Neuronal stem cell (in vitro differentiated cells): ENCODE data around the gene MYH4.

ENCODE experiments used
- DNase-seq: peaks from one replicate; pipeline ENCODE4 v3.0.0-alpha.2; 2013; ENCODE audit warnings: low spot score
- H2AFZ ChIP-seq: one replicate; pipeline ENCODE4 v1.6.1; 2013; ENCODE audit warnings: mild to moderate bottlenecking, low read length, inconsistent platforms
- H2AK5ac ChIP-seq: 2 replicates; pipeline ENCODE4 v1.6.1; 2013; ENCODE audit warnings: low read depth, mild to moderate bottlenecking, inconsistent platforms, low read length, moderate library complexity, mixed read lengths
- H2BK120ac ChIP-seq: 2 replicates; pipeline ENCODE4 v1.6.1; 2013; ENCODE audit warnings: low read depth, mild to moderate bottlenecking, inconsistent platforms, low read length, moderate library complexity, mixed read lengths
- H2BK12ac ChIP-seq: one replicate; pipeline ENCODE4 v1.6.1; 2013; ENCODE audit warnings: low read length, inconsistent platforms
- H2BK15ac ChIP-seq: 2 replicates; pipeline ENCODE4 v1.6.1; 2013; ENCODE audit warnings: mild to moderate bottlenecking, low read length, inconsistent platforms, mixed read lengths
- H2BK5ac ChIP-seq: one replicate; pipeline ENCODE4 v1.6.1; 2013; ENCODE audit warnings: inconsistent platforms, mild to moderate bottlenecking, low read length, moderate library complexity
- H3K14ac ChIP-seq: one replicate; pipeline ENCODE4 v1.6.1; 2013; ENCODE audit warnings: low read length, inconsistent platforms
- H3K18ac ChIP-seq: 2 replicates; pipeline ENCODE4 v1.6.1; 2013; ENCODE audit warnings: low read length, inconsistent platforms
- H3K23ac ChIP-seq: 2 replicates; pipeline ENCODE4 v1.6.1; 2013; ENCODE audit warnings: low read depth, mild to moderate bottlenecking, mixed read lengths, low read length, inconsistent platforms; ENCODE audit not compliant: poor library complexity
- H3K27ac ChIP-seq: replicated peaks from 3 replicates; pipeline ENCODE4 v1.5.1; 2013; ENCODE audit warnings: low read length, inconsistent platforms
- H3K27me3 ChIP-seq, 3 experiments: 2 replicates each; pipeline ENCODE4 v1.6.1; 2013; ENCODE audit warnings: low read length in 3 of 3, mild to moderate bottlenecking in 2 of 3, inconsistent platforms in 1 of 3, low read depth in 1 of 3, mixed read lengths in 1 of 3, moderate library complexity in 1 of 3; ENCODE audit not compliant: control insufficient read depth in 3 of 3, insufficient read depth in 3 of 3
- H3K36me3 ChIP-seq, 2 donors: replicated peaks in 1 of 2; 2 replicates each; pipeline ENCODE4 v1.6.1; 2013; ENCODE audit warnings: low read length in 2 of 2; ENCODE audit not compliant: control insufficient read depth in 2 of 2, insufficient read depth in 2 of 2
- H3K4ac ChIP-seq: 2 replicates; pipeline ENCODE4 v1.6.1; 2013; ENCODE audit warnings: inconsistent platforms, mild to moderate bottlenecking, low read length, moderate library complexity
- H3K4me1 ChIP-seq, 2 donors: 1 replicate in 1 of 2; 2 replicates in 1 of 2; pipeline ENCODE4 v1.6.1; 2013; ENCODE audit warnings: low read length in 2 of 2, low read depth in 1 of 2; ENCODE audit not compliant: control insufficient read depth in 2 of 2, insufficient read depth in 1 of 2
- H3K4me2 ChIP-seq: one replicate; pipeline ENCODE4 v1.6.1; 2013; ENCODE audit warnings: mild to moderate bottlenecking, low read length, inconsistent platforms; ENCODE audit not compliant: insufficient read depth, poor library complexity, severe bottlenecking
- H3K4me3 ChIP-seq, 2 donors: 2 replicates each; pipeline ENCODE4 v1.5.1; 2013; ENCODE audit warnings: low read length in 2 of 2, mild to moderate bottlenecking in 2 of 2, inconsistent platforms in 1 of 2, moderate library complexity in 1 of 2
- H3K79me1 ChIP-seq: one replicate; pipeline ENCODE4 v1.6.1; 2013; ENCODE audit warnings: low read depth, mild to moderate bottlenecking, inconsistent platforms, low read length, moderate library complexity
- H3K9ac ChIP-seq: one replicate; pipeline ENCODE4 v1.6.1; 2013; ENCODE audit warnings: mild to moderate bottlenecking, low read depth, low read length, inconsistent platforms; ENCODE audit not compliant: poor library complexity
- H3K9me3 ChIP-seq, 2 donors: replicated peaks in 1 of 2; 2 replicates each; pipeline versions ENCODE3 to v1.6.1; 2013; ENCODE audit warnings: low read length in 2 of 2, mild to moderate bottlenecking in 2 of 2, inconsistent platforms in 1 of 2, low read depth in 1 of 2, mixed read lengths in 1 of 2, moderate library complexity in 1 of 2; ENCODE audit not compliant: control insufficient read depth in 2 of 2, insufficient read depth in 1 of 2
- H4K8ac ChIP-seq: one replicate; pipeline ENCODE4 v1.6.1; 2013; ENCODE audit warnings: low read depth, mild to moderate bottlenecking, inconsistent platforms, low read length, moderate library complexity
- H4K91ac ChIP-seq: one replicate; pipeline ENCODE4 v1.6.1; 2013; ENCODE audit warnings: low read length, low read depth, mild to moderate bottlenecking, inconsistent platforms; ENCODE audit not compliant: poor library complexity
- WGBS, 2 donors: extraction: QIAGEN DNeasy Blood & Tissue Kit; methylation state at CpG; one replicate each; pipeline ENCODE4 v1.1.7; 2013; ENCODE audit warnings: missing lambda C conversion rate in 2 of 2, mixed read lengths in 1 of 2; ENCODE audit not compliant: insufficient read length in 2 of 2, insufficient replicate concordance in 1 of 2; ENCODE audit errors: extremely low coverage in 2 of 2; 5-methylcytosine and 5-hydroxymethylcytosine counted together

Gene MYH4

DNA sequence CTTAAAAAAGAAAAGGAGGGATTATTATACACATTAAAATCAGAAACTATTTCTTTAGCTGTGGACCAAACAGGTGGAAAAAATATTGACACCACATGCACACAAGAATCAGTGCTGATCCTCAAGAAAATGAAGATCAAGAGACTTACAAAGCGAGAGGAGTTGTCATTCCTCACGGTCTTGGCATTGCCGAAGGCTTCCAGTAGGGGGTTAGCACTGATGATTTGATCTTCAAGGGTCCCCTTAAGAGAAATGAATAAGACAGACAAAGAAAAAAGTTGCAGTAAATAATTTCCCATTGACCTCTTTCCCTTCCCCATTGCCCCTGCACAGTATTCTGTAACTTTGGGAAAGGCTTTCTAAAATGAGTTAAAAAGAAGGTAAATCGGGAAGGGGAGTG, 6.0 kb downstream of the MYH4 start:
- no peak overlapping the region for H3K23ac ChIP-seq
- no CpG with 5 or more reads among the region's 4 CpGs for WGBS, 2 donors
- no peak overlapping the region for H2BK5ac ChIP-seq
- no peak overlapping the region for H4K91ac ChIP-seq
- no peak overlapping the region for H3K27ac ChIP-seq
- no peak overlapping the region for H3K18ac ChIP-seq
- H2BK120ac ChIP-seq = no peak overlapping the region
- H3K14ac ChIP-seq = no peak overlapping the region
- no peak overlapping the region for H3K4me3 ChIP-seq
- H3K9me3 ChIP-seq = no peaks in the 10 kb centered on the region
- no peak overlapping the region for H2BK12ac ChIP-seq
- H3K4ac ChIP-seq = no peak overlapping the region
- no peaks in the 10 kb centered on the region for H3K79me1 ChIP-seq
- no peaks in the 10 kb centered on the region for H3K4me1 ChIP-seq
- H2AK5ac ChIP-seq = no peak overlapping the region
- no peaks in the 10 kb centered on the region for H3K36me3 ChIP-seq
- no peak overlapping the region for H3K4me2 ChIP-seq
- DNase-seq = no peak
- no peaks in the 10 kb centered on the region for H3K27me3 ChIP-seq
- H2AFZ ChIP-seq = no peak overlapping the region
- no peak overlapping the region for H2BK15ac ChIP-seq
- H4K8ac ChIP-seq = no peak overlapping the region
- no peak overlapping the region for H3K9ac ChIP-seq

DNA sequence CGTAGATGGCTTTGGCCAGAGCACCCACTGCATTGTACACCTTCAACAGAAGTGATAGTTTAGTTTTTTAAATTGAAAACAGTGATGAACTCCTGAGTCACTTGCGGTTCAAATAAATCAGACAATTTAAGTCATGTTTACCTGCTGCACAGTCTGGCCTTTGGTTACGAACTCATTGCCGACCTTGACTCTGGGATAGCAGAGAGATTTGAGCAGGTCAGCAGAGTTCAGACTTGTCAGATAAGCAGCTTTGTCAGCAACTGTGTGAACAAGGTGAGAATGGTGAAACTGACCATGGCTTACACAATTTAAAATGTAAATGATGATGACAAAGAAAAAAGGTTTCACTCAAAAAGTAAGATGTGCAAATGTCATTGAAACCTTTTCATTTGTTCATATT, 9.3 kb downstream of the MYH4 start:
- H3K9me3 ChIP-seq = no peaks in the 10 kb centered on the region
- H2AK5ac ChIP-seq = no peak overlapping the region
- no peak overlapping the region for H3K4ac ChIP-seq
- no peak overlapping the region for H3K18ac ChIP-seq
- DNase-seq = no peak
- no peak overlapping the region for H4K8ac ChIP-seq
- no peaks in the 10 kb centered on the region for H3K4me1 ChIP-seq
- H2BK12ac ChIP-seq = no peak overlapping the region
- no peak overlapping the region for H3K14ac ChIP-seq
- H3K9ac ChIP-seq = no peak overlapping the region
- H2AFZ ChIP-seq = no peak overlapping the region
- H3K27me3 ChIP-seq = no peaks in the 10 kb centered on the region
- H3K79me1 ChIP-seq = no peaks in the 10 kb centered on the region
- H2BK120ac ChIP-seq = no peak overlapping the region
- no CpG with 5 or more reads among the region's 4 CpGs for WGBS, 2 donors
- H2BK15ac ChIP-seq = no peak overlapping the region
- no peak overlapping the region for H3K27ac ChIP-seq
- H3K4me2 ChIP-seq = no peak overlapping the region
- H3K4me3 ChIP-seq = no peak overlapping the region
- H4K91ac ChIP-seq = no peak overlapping the region
- no peaks in the 10 kb centered on the region for H3K36me3 ChIP-seq
- H3K23ac ChIP-seq = no peak overlapping the region
- no peak overlapping the region for H2BK5ac ChIP-seq

- Histone ChIP-seq H2BK15ac (no peak overlapping the region), H3K79me1 (no peaks in the 10 kb centered on the region), H3K14ac (no peak overlapping the region), H3K4ac (no peak overlapping the region), H3K18ac (no peak overlapping the region), H4K91ac (no peak overlapping the region), H2BK120ac (no peak overlapping the region), H3K9me3 (no peaks in the 10 kb centered on the region), H4K8ac (no peak overlapping the region), H3K4me2 (no peak overlapping the region), H2BK12ac (no peak overlapping the region), H3K36me3 (no peaks in the 10 kb centered on the region), H3K4me1 (no peaks in the 10 kb centered on the region), H3K9ac (no peak overlapping the region), H3K27me3 (no peaks in the 10 kb centered on the region), H3K4me3 (no peak overlapping the region), H2AK5ac (no peak overlapping the region), H3K23ac (no peak overlapping the region), H2AFZ (no peak overlapping the region), H2BK5ac (no peak overlapping the region), H3K27ac (no peak overlapping the region)
- DNase-seq = no peak
- WGBS, 2 donors = no CpG with 5 or more reads among the region's 3 CpGs
Measured at GRCh38 chr17:10458701-10459100, 10.7 kb downstream of the MYH4 start.

GRCh38 chr17:10457952-10458351, 11.4 kb downstream of the MYH4 start:
- no peak overlapping the region for H2AFZ ChIP-seq
- no peak overlapping the region for H3K18ac ChIP-seq
- H3K4me2 ChIP-seq = no peak overlapping the region
- no peak overlapping the region for H4K91ac ChIP-seq
- DNase-seq = no peak
- H2AK5ac ChIP-seq = no peak overlapping the region
- no peaks in the 10 kb centered on the region for H3K27me3 ChIP-seq
- H2BK5ac ChIP-seq = no peak overlapping the region
- H3K36me3 ChIP-seq = no peaks in the 10 kb centered on the region
- no peak overlapping the region for H3K9ac ChIP-seq
- no CpG with 5 or more reads among the region's 1 CpG for WGBS, 2 donors
- H2BK12ac ChIP-seq = no peak overlapping the region
- H2BK120ac ChIP-seq = no peak overlapping the region
- no peak overlapping the region for H2BK15ac ChIP-seq
- H4K8ac ChIP-seq = no peak overlapping the region
- no peak overlapping the region for H3K4me3 ChIP-seq
- H3K4me1 ChIP-seq = no peaks in the 10 kb centered on the region
- H3K79me1 ChIP-seq = no peaks in the 10 kb centered on the region
- no peaks in the 10 kb centered on the region for H3K9me3 ChIP-seq
- H3K14ac ChIP-seq = no peak overlapping the region
- H3K27ac ChIP-seq = no peak overlapping the region
- H3K4ac ChIP-seq = no peak overlapping the region
- no peak overlapping the region for H3K23ac ChIP-seq
